C4-2B (cell line): Measurements from ENCODE around the gene SCUBE1.

Experiments
- CTCF ChIP-seq: fragments of 450-650 bp; conservative IDR thresholded peaks from 2 replicates; pipeline ENCODE4 v1.5.1; 2017; ENCODE audit warnings: mild to moderate bottlenecking
- ZFX ChIP-seq: fragments of 450-650 bp; IDR thresholded peaks from 2 replicates; pipeline ENCODE4 v1.6.1; 2017

- no peak for TF ChIP-seq CTCF
- TF ChIP-seq ZFX, result no peak
Observed at GRCh38 chr22:43315687-43316217, 27.4 kb downstream of the SCUBE1 start.
